Measurements from ENCODE around the gene HMSD.

DNA sequence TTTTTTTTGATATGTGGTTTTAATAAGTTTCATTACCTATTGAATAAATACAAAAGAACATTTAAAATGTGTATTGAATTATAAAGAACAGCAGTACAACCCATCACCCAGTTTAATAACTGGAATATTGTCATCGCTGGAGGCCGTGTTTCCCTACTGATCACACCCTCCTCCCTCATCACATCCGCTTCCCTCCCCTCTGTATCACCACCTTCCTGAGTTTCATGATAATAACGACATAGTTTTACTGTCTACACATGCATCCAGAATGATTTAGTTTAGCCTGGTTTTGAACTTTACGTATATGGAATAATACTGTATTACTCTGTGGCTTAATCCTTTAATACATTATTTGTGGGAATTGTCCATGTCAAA lies 22.9 kb downstream of the HMSD start:
- TF ChIP-seq, protein P1, sequence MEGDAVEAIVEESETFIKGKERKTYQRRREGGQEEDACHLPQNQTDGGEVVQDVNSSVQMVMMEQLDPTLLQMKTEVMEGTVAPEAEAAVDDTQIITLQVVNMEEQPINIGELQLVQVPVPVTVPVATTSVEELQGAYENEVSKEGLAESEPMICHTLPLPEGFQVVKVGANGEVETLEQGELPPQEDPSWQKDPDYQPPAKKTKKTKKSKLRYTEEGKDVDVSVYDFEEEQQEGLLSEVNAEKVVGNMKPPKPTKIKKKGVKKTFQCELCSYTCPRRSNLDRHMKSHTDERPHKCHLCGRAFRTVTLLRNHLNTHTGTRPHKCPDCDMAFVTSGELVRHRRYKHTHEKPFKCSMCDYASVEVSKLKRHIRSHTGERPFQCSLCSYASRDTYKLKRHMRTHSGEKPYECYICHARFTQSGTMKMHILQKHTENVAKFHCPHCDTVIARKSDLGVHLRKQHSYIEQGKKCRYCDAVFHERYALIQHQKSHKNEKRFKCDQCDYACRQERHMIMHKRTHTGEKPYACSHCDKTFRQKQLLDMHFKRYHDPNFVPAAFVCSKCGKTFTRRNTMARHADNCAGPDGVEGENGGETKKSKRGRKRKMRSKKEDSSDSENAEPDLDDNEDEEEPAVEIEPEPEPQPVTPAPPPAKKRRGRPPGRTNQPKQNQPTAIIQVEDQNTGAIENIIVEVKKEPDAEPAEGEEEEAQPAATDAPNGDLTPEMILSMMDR (IDR thresholded peaks at IDR 0.05): no peak
- TF ChIP-seq POLR2A (IDR thresholded peaks at IDR 0.05): no peak
